SK-N-SH treated with all-trans-retinoic acid at 6 μM for 48 hours (cell line): ENCODE measurements around the gene FRMPD2.

Experiments used
- ATAC-seq: fragments of 200-7000 bp; cut with Tn5 transposase; 3 replicates; pipeline ENCODE4 v1.9.1; 2020; ENCODE audit warnings: mild to moderate bottlenecking, moderate library complexity
- ARNTL ChIP-seq: fragments of 450-650 bp; formaldehyde crosslinking; IDR thresholded peaks from 2 replicates; pipeline ENCODE4 v1.5.0; 2020; ENCODE audit warnings: low read depth, mild to moderate bottlenecking, moderate library complexity, borderline replicate concordance
- BACH2 ChIP-seq: fragments of 250-450 bp; sonication (Bioruptor Pico); IDR thresholded peaks from 2 replicates; pipeline ENCODE4 v1.9.0; 2021; ENCODE audit warnings: mild to moderate bottlenecking, borderline replicate concordance
- CSDC2 ChIP-seq: fragments of 250-450 bp; sonication (Bioruptor Pico); IDR thresholded peaks from 2 replicates; pipeline ENCODE4 v1.5.0; 2020; ENCODE audit warnings: mild to moderate bottlenecking, moderate library complexity
- ESRRG ChIP-seq: fragments of 250-450 bp; sonication (Bioruptor Pico); IDR thresholded peaks from 2 replicates; pipeline ENCODE4 v1.6.1; 2021; ENCODE audit warnings: mild to moderate bottlenecking
- OSR1 ChIP-seq: fragments of 250-450 bp; sonication (Bioruptor Pico); IDR thresholded peaks from 2 replicates; pipeline ENCODE4 v1.8.0; 2022; ENCODE audit warnings: moderate library complexity, mild to moderate bottlenecking, inconsistent platforms
- PPARA ChIP-seq: fragments of 250-450 bp; sonication (Bioruptor Pico); IDR thresholded peaks from 2 replicates; pipeline ENCODE4 v1.5.0; 2020; ENCODE audit warnings: mild to moderate bottlenecking, borderline replicate concordance
- RARB ChIP-seq: fragments of 250-450 bp; sonication (Bioruptor Pico); IDR thresholded peaks from 2 replicates; pipeline ENCODE4 v1.8.0; 2021; ENCODE audit warnings: mild to moderate bottlenecking, moderate library complexity
- SNAI2 ChIP-seq: fragments of 250-450 bp; sonication (Bioruptor Pico); IDR thresholded peaks from 2 replicates; pipeline ENCODE4 v1.5.0; 2020; ENCODE audit warnings: mild to moderate bottlenecking, moderate library complexity
- TCF4 ChIP-seq: fragments of 250-450 bp; sonication (Bioruptor Pico); IDR thresholded peaks from 2 replicates; pipeline ENCODE4 v1.8.0; 2021; ENCODE audit warnings: mild to moderate bottlenecking, moderate library complexity, borderline replicate concordance
- ZC3H10 ChIP-seq: fragments of 250-450 bp; sonication (Bioruptor Pico); IDR thresholded peaks from 2 replicates; pipeline ENCODE4 v1.5.1; 2021; ENCODE audit warnings: mild to moderate bottlenecking, moderate library complexity
- ZFP3 ChIP-seq: fragments of 250-450 bp; sonication (Bioruptor Pico); IDR thresholded peaks from 2 replicates; pipeline ENCODE4 v1.5.0; 2020; ENCODE audit warnings: mild to moderate bottlenecking, moderate library complexity
- ZFP30 ChIP-seq: fragments of 450-650 bp; formaldehyde crosslinking; IDR thresholded peaks from 2 replicates; pipeline ENCODE4 v1.5.0; 2022; ENCODE audit warnings: mild to moderate bottlenecking, moderate library complexity
- ZNF565 ChIP-seq: fragments of 450-650 bp; formaldehyde crosslinking; conservative IDR thresholded peaks from 2 replicates; pipeline ENCODE4 v1.5.0; 2020; ENCODE audit warnings: low read depth, mild to moderate bottlenecking, moderate library complexity
- ZNF70 ChIP-seq: fragments of 450-650 bp; formaldehyde crosslinking; IDR thresholded peaks from 2 replicates; pipeline ENCODE4 v1.5.0; 2020; ENCODE audit warnings: mild to moderate bottlenecking, moderate library complexity
- ZNF8 ChIP-seq: fragments of 450-650 bp; formaldehyde crosslinking; IDR thresholded peaks from 2 replicates; pipeline ENCODE4 v1.5.0; 2020; ENCODE audit warnings: mild to moderate bottlenecking, moderate library complexity
- TF ChIP-seq, protein P1 (sequence below): fragments of 250-450 bp; sonication (Bioruptor Pico); IDR thresholded peaks from 2 replicates; pipeline ENCODE4 v1.8.0; 2020; ENCODE audit warnings: mild to moderate bottlenecking, moderate library complexity, borderline replicate concordance
- TF ChIP-seq, protein P2 (sequence below): fragments of 250-450 bp; sonication (Bioruptor Pico); IDR thresholded peaks from 2 replicates; pipeline ENCODE4 v1.5.1; 2020; ENCODE audit warnings: low read depth, mild to moderate bottlenecking, moderate library complexity
- TF ChIP-seq, protein P3 (sequence below): fragments of 250-450 bp; sonication (Bioruptor Pico); IDR thresholded peaks from 2 replicates; pipeline ENCODE4 v1.5.0; 2020; ENCODE audit warnings: mild to moderate bottlenecking, moderate library complexity
- TF ChIP-seq, protein P4 (sequence below): fragments of 250-450 bp; sonication (Bioruptor Pico); IDR thresholded peaks from 2 replicates; pipeline ENCODE4 v1.5.1; 2021; ENCODE audit warnings: mild to moderate bottlenecking, moderate library complexity
- TF ChIP-seq, protein P5 (sequence below): fragments of 250-450 bp; sonication (Bioruptor Pico); IDR thresholded peaks from 2 replicates; pipeline ENCODE4 v1.8.0; 2021; ENCODE audit warnings: low read depth, mild to moderate bottlenecking, moderate library complexity, borderline replicate concordance

The FRMPD2 gene

DNA sequence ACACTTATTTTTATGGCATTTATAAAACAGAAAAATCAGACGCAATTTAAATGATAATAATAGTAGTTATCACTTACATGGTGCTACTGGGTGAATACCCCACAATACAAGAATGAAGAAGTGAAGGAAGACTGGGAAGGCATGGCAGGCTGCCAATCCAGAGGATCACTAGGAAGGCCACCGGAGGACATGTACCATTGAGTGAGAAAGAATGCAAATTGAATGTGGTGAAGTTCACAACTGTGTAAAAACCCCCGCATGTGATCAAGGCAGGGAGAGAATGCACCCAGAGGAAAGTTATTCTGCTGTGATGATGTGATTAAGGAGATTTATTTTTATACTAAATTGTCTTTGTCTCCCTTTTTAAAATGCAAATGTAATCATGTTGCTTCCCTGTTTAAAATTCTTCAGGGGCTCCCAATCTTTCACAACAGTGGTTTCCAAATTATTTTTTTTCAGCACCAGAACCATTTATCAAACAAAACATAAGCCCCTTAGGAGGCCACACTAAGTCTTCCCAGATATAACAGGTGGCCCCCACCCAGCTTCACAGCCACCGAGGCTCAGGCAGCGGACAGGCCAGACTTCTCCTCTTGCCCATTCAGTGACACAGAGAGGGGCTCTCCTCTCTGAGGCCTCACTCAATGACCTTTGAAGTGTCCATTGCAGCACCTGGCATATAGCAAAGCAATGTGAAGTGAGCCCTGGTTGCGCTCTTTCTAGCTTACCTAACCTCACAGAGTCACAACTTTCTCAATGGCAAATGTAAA lies 59.6 kb downstream of the FRMPD2 start (continued):
- TF ChIP-seq, protein P1, sequence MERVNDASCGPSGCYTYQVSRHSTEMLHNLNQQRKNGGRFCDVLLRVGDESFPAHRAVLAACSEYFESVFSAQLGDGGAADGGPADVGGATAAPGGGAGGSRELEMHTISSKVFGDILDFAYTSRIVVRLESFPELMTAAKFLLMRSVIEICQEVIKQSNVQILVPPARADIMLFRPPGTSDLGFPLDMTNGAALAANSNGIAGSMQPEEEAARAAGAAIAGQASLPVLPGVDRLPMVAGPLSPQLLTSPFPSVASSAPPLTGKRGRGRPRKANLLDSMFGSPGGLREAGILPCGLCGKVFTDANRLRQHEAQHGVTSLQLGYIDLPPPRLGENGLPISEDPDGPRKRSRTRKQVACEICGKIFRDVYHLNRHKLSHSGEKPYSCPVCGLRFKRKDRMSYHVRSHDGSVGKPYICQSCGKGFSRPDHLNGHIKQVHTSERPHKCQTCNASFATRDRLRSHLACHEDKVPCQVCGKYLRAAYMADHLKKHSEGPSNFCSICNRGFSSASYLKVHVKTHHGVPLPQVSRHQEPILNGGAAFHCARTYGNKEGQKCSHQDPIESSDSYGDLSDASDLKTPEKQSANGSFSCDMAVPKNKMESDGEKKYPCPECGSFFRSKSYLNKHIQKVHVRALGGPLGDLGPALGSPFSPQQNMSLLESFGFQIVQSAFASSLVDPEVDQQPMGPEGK (CRISPR knock-in tag): no peak
- no peak for TF ChIP-seq TCF4 (CRISPR knock-in tag)
- TF ChIP-seq ZNF70 (CRISPR knock-in tag): no peak
- TF ChIP-seq BACH2 (CRISPR knock-in tag): no peak

DNA sequence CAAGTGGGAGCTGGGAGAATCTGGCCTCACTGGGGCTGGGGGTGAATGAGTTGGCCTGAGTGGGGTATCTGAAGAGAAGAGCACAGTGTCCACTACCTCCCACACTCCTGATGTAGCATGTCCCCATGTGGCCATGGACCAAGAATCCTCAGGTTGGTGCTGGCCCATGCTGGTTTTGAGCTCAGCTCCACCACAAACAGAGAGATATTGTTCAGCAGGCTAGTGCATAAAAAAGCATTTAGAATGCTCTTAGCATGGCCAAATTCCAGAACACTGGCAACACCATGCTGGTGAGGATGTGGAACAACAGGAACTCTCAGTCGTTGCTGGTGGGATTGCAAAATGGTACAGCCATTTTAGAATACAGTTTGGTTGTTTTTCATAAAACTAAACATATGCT lies 61.4 kb downstream of the FRMPD2 start:
- no peak for ATAC-seq
- no peak for TF ChIP-seq RARB (CRISPR knock-in tag)
- no peak for TF ChIP-seq ZFP30 (CRISPR knock-in tag)
- no peak for TF ChIP-seq ZNF8 (CRISPR knock-in tag)
- TF ChIP-seq ZC3H10 (CRISPR knock-in tag): no peak
- TF ChIP-seq ARNTL (CRISPR knock-in tag): no peak
- TF ChIP-seq, protein P1 (CRISPR knock-in tag): no peak
- no peak for TF ChIP-seq OSR1 (CRISPR knock-in tag)
- TF ChIP-seq ZFP3 (CRISPR knock-in tag): no peak
- no peak for TF ChIP-seq ZNF565 (CRISPR knock-in tag)
- no peak for TF ChIP-seq SNAI2 (CRISPR knock-in tag)
- no peak for TF ChIP-seq PPARA
- no peak for TF ChIP-seq BACH2 (CRISPR knock-in tag)
- TF ChIP-seq, protein P2, sequence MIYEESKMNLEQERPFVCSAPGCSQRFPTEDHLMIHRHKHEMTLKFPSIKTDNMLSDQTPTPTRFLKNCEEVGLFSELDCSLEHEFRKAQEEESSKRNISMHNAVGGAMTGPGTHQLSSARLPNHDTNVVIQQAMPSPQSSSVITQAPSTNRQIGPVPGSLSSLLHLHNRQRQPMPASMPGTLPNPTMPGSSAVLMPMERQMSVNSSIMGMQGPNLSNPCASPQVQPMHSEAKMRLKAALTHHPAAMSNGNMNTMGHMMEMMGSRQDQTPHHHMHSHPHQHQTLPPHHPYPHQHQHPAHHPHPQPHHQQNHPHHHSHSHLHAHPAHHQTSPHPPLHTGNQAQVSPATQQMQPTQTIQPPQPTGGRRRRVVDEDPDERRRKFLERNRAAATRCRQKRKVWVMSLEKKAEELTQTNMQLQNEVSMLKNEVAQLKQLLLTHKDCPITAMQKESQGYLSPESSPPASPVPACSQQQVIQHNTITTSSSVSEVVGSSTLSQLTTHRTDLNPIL (CRISPR knock-in tag): no peak
- TF ChIP-seq, protein P3, sequence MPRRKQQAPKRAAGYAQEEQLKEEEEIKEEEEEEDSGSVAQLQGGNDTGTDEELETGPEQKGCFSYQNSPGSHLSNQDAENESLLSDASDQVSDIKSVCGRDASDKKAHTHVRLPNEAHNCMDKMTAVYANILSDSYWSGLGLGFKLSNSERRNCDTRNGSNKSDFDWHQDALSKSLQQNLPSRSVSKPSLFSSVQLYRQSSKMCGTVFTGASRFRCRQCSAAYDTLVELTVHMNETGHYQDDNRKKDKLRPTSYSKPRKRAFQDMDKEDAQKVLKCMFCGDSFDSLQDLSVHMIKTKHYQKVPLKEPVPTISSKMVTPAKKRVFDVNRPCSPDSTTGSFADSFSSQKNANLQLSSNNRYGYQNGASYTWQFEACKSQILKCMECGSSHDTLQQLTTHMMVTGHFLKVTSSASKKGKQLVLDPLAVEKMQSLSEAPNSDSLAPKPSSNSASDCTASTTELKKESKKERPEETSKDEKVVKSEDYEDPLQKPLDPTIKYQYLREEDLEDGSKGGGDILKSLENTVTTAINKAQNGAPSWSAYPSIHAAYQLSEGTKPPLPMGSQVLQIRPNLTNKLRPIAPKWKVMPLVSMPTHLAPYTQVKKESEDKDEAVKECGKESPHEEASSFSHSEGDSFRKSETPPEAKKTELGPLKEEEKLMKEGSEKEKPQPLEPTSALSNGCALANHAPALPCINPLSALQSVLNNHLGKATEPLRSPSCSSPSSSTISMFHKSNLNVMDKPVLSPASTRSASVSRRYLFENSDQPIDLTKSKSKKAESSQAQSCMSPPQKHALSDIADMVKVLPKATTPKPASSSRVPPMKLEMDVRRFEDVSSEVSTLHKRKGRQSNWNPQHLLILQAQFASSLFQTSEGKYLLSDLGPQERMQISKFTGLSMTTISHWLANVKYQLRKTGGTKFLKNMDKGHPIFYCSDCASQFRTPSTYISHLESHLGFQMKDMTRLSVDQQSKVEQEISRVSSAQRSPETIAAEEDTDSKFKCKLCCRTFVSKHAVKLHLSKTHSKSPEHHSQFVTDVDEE (CRISPR knock-in tag): no peak
- TF ChIP-seq, protein P4, sequence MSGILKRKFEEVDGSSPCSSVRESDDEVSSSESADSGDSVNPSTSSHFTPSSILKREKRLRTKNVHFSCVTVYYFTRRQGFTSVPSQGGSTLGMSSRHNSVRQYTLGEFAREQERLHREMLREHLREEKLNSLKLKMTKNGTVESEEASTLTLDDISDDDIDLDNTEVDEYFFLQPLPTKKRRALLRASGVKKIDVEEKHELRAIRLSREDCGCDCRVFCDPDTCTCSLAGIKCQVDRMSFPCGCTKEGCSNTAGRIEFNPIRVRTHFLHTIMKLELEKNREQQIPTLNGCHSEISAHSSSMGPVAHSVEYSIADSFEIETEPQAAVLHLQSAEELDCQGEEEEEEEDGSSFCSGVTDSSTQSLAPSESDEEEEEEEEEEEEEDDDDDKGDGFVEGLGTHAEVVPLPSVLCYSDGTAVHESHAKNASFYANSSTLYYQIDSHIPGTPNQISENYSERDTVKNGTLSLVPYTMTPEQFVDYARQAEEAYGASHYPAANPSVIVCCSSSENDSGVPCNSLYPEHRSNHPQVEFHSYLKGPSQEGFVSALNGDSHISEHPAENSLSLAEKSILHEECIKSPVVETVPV (CRISPR knock-in tag): no peak
- no peak for TF ChIP-seq ESRRG (CRISPR knock-in tag)
- TF ChIP-seq CSDC2 (CRISPR knock-in tag): no peak
- TF ChIP-seq, protein P5, sequence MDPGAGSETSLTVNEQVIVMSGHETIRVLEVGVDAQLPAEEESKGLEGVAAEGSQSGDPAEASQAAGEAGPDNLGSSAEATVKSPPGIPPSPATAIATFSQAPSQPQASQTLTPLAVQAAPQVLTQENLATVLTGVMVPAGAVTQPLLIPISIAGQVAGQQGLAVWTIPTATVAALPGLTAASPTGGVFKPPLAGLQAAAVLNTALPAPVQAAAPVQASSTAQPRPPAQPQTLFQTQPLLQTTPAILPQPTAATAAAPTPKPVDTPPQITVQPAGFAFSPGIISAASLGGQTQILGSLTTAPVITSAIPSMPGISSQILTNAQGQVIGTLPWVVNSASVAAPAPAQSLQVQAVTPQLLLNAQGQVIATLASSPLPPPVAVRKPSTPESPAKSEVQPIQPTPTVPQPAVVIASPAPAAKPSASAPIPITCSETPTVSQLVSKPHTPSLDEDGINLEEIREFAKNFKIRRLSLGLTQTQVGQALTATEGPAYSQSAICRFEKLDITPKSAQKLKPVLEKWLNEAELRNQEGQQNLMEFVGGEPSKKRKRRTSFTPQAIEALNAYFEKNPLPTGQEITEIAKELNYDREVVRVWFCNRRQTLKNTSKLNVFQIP (CRISPR knock-in tag): no peak
